SU-DHL-6 (cell line): ENCODE data around the gene SOBP.

Experiments used
- H2AFZ ChIP-seq: fragments of 200-600 bp; sonication (generic); 2 replicates; pipeline ENCODE4 v1.6.1; 2014; ENCODE audit warnings: low read depth, mild to moderate bottlenecking, moderate library complexity, mixed read lengths, antibody characterized with exemption, low read length; ENCODE audit not compliant: severe bottlenecking
- H3F3A ChIP-seq: fragments of 200-600 bp; shearing (Covaris generic); 2 replicates; pipeline ENCODE4 v1.6.0; 2016; ENCODE audit warnings: antibody characterized with exemption, mild to moderate bottlenecking; ENCODE audit not compliant: insufficient read depth
- H3K27ac ChIP-seq: fragments of 200-600 bp; sonication (generic); 2 replicates; pipeline ENCODE4 v1.5.1; 2016; ENCODE audit warnings: low read depth, mild to moderate bottlenecking, low read length, moderate library complexity, mixed read lengths
- H3K27me3 ChIP-seq: fragments of 200-600 bp; sonication (generic), shearing (Covaris generic); 2 replicates; pipeline ENCODE4 v1.6.0; 2014; ENCODE audit warnings: mild to moderate bottlenecking, low read length
- H3K36me3 ChIP-seq: fragments of 200-600 bp; sonication (generic); 2 replicates; pipeline ENCODE4 v1.6.1; 2014; ENCODE audit warnings: mild to moderate bottlenecking, low read length, mixed read lengths
- H3K4me2 ChIP-seq: fragments of 300-600, 200-600 bp; shearing (Covaris generic), sonication (generic); 2 replicates; pipeline ENCODE4 v1.6.0; 2014; ENCODE audit warnings: low read length, low read depth, mild to moderate bottlenecking; ENCODE audit not compliant: poor library complexity, severe bottlenecking
- H3K4me3 ChIP-seq: fragments of 200-600 bp; sonication (generic); 2 replicates; pipeline ENCODE4 v1.5.1; 2014; ENCODE audit warnings: antibody characterized with exemption, low read length, mild to moderate bottlenecking, mixed read lengths; ENCODE audit not compliant: insufficient read depth, poor library complexity, severe bottlenecking
- H3K79me2 ChIP-seq: fragments of 200-600 bp; sonication (generic); 2 replicates; pipeline ENCODE4 v1.6.1; 2014; ENCODE audit warnings: mild to moderate bottlenecking, low read length, moderate library complexity; ENCODE audit not compliant: insufficient read depth
- H3K9ac ChIP-seq: fragments of 200-600 bp; sonication (generic); 2 replicates; pipeline ENCODE4 v1.7.0; 2014; ENCODE audit warnings: mild to moderate bottlenecking, low read length
- H3K9me2 ChIP-seq: fragments of 200-600 bp; sonication (generic); replicated peaks from 2 replicates; pipeline ENCODE4 v1.6.1; 2014; ENCODE audit warnings: low read length; ENCODE audit not compliant: insufficient read depth
- H3K9me3 ChIP-seq: fragments of 200-600 bp; sonication (generic); 2 replicates; pipeline ENCODE4 v1.6.1; 2014; ENCODE audit warnings: low read length, mixed read lengths; ENCODE audit not compliant: insufficient read depth
- H4K20me1 ChIP-seq: fragments of 200-600 bp; sonication (generic); 2 replicates; pipeline ENCODE4 v1.6.1; 2014; ENCODE audit warnings: low read depth, mild to moderate bottlenecking, antibody characterized with exemption, low read length, moderate library complexity, mixed read lengths
- EZH2phosphoT487 ChIP-seq: fragments of 200-600 bp; sonication (generic), shearing (Covaris generic); conservative IDR thresholded peaks from 2 replicates; pipeline ENCODE4 v1.6.1; 2018; ENCODE audit warnings: mild to moderate bottlenecking, antibody characterized with exemption, low read length, moderate library complexity, mixed read lengths
- TF ChIP-seq, protein P1 (sequence below): fragments of 200-600 bp; sonication (generic); IDR thresholded peaks from one replicate; pipeline ENCODE4 v1.5.1; 2017; ENCODE audit warnings: antibody characterized with exemption, mild to moderate bottlenecking, low read length, moderate library complexity; ENCODE audit not compliant: insufficient read depth, poor library complexity, severe bottlenecking

The SOBP gene

GRCh38 chr6:107579456-107580056 is 89.6 kb downstream of the SOBP start:
- H3K9ac ChIP-seq, result no peak overlapping the region
- no peak overlapping the region for H3K4me3 ChIP-seq
- 0 out of 2 replicates have a peak, but pooled peaks cover 6% of the 10 kb centered on the region for H3K79me2 ChIP-seq
- H2AFZ ChIP-seq, result no peak overlapping the region
- H3K27me3 ChIP-seq, result no peaks in the 10 kb centered on the region
- no peak overlapping the region for H3K27ac ChIP-seq
- no peaks in the 10 kb centered on the region; the same call in 1 of the 2 replicates for H3K36me3 ChIP-seq
- no peak overlapping the region for H3K4me2 ChIP-seq
- H3K9me3 ChIP-seq, result no peaks in the 10 kb centered on the region
- no peaks in the 10 kb centered on the region for H4K20me1 ChIP-seq
- H3F3A ChIP-seq, result no peaks in the 10 kb centered on the region
- TF ChIP-seq, protein P1, sequence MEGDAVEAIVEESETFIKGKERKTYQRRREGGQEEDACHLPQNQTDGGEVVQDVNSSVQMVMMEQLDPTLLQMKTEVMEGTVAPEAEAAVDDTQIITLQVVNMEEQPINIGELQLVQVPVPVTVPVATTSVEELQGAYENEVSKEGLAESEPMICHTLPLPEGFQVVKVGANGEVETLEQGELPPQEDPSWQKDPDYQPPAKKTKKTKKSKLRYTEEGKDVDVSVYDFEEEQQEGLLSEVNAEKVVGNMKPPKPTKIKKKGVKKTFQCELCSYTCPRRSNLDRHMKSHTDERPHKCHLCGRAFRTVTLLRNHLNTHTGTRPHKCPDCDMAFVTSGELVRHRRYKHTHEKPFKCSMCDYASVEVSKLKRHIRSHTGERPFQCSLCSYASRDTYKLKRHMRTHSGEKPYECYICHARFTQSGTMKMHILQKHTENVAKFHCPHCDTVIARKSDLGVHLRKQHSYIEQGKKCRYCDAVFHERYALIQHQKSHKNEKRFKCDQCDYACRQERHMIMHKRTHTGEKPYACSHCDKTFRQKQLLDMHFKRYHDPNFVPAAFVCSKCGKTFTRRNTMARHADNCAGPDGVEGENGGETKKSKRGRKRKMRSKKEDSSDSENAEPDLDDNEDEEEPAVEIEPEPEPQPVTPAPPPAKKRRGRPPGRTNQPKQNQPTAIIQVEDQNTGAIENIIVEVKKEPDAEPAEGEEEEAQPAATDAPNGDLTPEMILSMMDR, result no peak
- TF ChIP-seq EZH2phosphoT487, result no peak
- H3K9me2 ChIP-seq, result no peaks in the 10 kb centered on the region

- H3K27me3 ChIP-seq, result no peaks in the 10 kb centered on the region
- no peaks in the 10 kb centered on the region for H3K36me3 ChIP-seq
- no peak overlapping the region for H3K27ac ChIP-seq
- H3F3A ChIP-seq, result no peaks in the 10 kb centered on the region; the same call in 1 of the 2 replicates
- H2AFZ ChIP-seq, result no peak overlapping the region
- H3K9me3 ChIP-seq, result no peaks in the 10 kb centered on the region
- TF ChIP-seq, protein P1, result no peak
- no peak for TF ChIP-seq EZH2phosphoT487
- H3K9me2 ChIP-seq, result no peaks in the 10 kb centered on the region
- no peak overlapping the region for H3K9ac ChIP-seq
- 0 out of 2 replicates have a peak, but pooled peaks cover 6% of the 10 kb centered on the region for H3K79me2 ChIP-seq
- no peaks in the 10 kb centered on the region for H4K20me1 ChIP-seq
- H3K4me3 ChIP-seq, result no peak overlapping the region
- H3K4me2 ChIP-seq, result no peak overlapping the region
Observed at GRCh38 chr6:107582086-107582485, 92.2 kb downstream of the SOBP start.

DNA sequence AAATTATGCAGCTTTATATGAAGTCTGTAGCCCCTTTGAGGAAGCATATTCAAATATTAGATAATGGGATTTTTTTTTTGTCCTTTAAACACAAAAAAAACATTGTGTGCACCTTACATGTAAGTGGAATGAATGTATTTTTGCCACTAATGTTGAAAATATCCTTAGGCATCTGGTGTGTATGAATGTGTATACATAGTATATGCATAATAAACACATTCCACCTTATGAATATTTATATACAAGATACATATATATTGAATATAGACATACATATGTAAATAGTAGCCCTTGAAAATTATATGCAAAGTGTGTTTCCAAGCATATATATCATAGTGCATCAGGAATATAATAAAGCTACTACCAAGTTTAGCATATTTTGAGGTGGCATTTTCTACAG is 94.8 kb downstream of the SOBP start:
- H3K9ac ChIP-seq, result no peak overlapping the region
- no peaks in the 10 kb centered on the region for H3K9me2 ChIP-seq
- H3K27ac ChIP-seq, result no peak overlapping the region
- H3F3A ChIP-seq, result no peaks in the 10 kb centered on the region; the same call in 1 of the 2 replicates
- H3K79me2 ChIP-seq, result 0 out of 2 replicates have a peak, but pooled peaks cover 6% of the 10 kb centered on the region
- no peak overlapping the region for H3K4me2 ChIP-seq
- no peaks in the 10 kb centered on the region for H3K27me3 ChIP-seq
- no peak for TF ChIP-seq EZH2phosphoT487
- TF ChIP-seq, protein P1, result no peak
- H3K36me3 ChIP-seq, result 0 out of 2 replicates have a peak, but pooled peaks cover 2% of the 10 kb centered on the region
- H3K9me3 ChIP-seq, result no peaks in the 10 kb centered on the region
- H2AFZ ChIP-seq, result no peak overlapping the region
- H3K4me3 ChIP-seq, result no peak overlapping the region
- no peaks in the 10 kb centered on the region for H4K20me1 ChIP-seq
